GM18507 (cell line): ENCODE results near the gene DPY19L1.
"Not testable (repeated sequence)": the region's sequence is repeated elsewhere in the genome, so short reads cannot be mapped to it uniquely, and the experiment has no call there.

Experiments
- DNase-seq: peaks from one replicate; pipeline ENCODE4 v3.0.0; 2011; ENCODE audit warnings: low read depth; ENCODE audit not compliant: insufficient read length; ENCODE audit errors: extremely low spot score
- FAIRE-seq: peaks from 2 replicates; lab custom pipeline; 2011; peaks lifted over from hg19 to GRCh38; lab: Jason Lieb, UNC

The DPY19L1 gene

GRCh38 chr7:34878944-34879735, 158.1 kb downstream of the DPY19L1 start:
- FAIRE-seq = not testable (repeated sequence)

More at GRCh38 chr7:34878944-34879735, 158.1 kb downstream of the DPY19L1 start:
- DNase-seq = not testable (repeated sequence)
